A549 (cell line): ENCODE results near the gene EVI5L. TPM values are rescaled to one million over a fixed set of nuclear protein-coding genes. Genes with fewer than 3 reads are reported as not detected.

ENCODE experiments used
- ATAC-seq, 2 experiments: fragments of 200-7000 bp in 1 of 2; fragments of >200 bp in 1 of 2; cut with Nextera tagmentation in 1 of 2; cut with Tn5 transposase in 1 of 2; 3 replicates each; pipeline versions ENCODE4 v1.8.0 to v1.9.1; 2018 to 2020; ENCODE audit warnings: mild to moderate bottlenecking in 1 of 2, moderate library complexity in 1 of 2
- CTCF ChIA-PET: fragments of 300-600 bp; sonication (Branson Sonifier 250); formaldehyde crosslinking; extraction: SDS; loops from one replicate; lab custom pipeline; 2021; ENCODE audit warnings: antibody characterized with exemption, inconsistent platforms; lab: Yijun Ruan, JAX
- POLR2A ChIA-PET: fragments of 350-600 bp; formaldehyde crosslinking; extraction: SDS; loops from one replicate; lab custom pipeline; 2021; ENCODE audit warnings: antibody characterized with exemption, inconsistent platforms; lab: Yijun Ruan, JAX
- DNase-seq, 2 experiments: peaks; one replicate each; pipeline versions ENCODE4 v3.0.0 to v3.0.0-alpha.2; 2011 to 2016; ENCODE audit warnings: low read depth in 1 of 2, low spot score in 1 of 2
- FAIRE-seq: peaks from 2 replicates; lab custom pipeline; 2011; peaks lifted over from hg19 to GRCh38; lab: Jason Lieb, UNC
- H3K27ac ChIP-seq, 2 experiments: fragments of >200 bp; sonication (Bioruptor Twin); formaldehyde crosslinking; 3 replicates each; pipeline ENCODE4 v1.5.1; 2016 to 2017
- H3K4me1 ChIP-seq: fragments of >200 bp; sonication (Bioruptor Twin); formaldehyde crosslinking; 3 replicates; pipeline ENCODE4 v1.6.1; 2016
- H3K4me2 ChIP-seq: fragments of >200 bp; sonication (Bioruptor Twin); formaldehyde crosslinking; 3 replicates; pipeline ENCODE4 v1.6.1; 2016
- H3K4me3 ChIP-seq: fragments of >200 bp; sonication (Bioruptor Twin); formaldehyde crosslinking; 3 replicates; pipeline ENCODE4 v1.5.1; 2016
- H3K9me3 ChIP-seq: fragments of >200 bp; sonication (Bioruptor Twin); formaldehyde crosslinking; 3 replicates; pipeline ENCODE4 v1.6.1; 2016
- BCL3 ChIP-seq: fragments of >200 bp; sonication (Bioruptor Twin); formaldehyde crosslinking; IDR thresholded peaks from 3 replicates; pipeline ENCODE4 v1.6.1; 2016
- CEBPB ChIP-seq, 2 experiments: fragments of >200 bp in 1 of 2; sonication (Bioruptor Twin) in 1 of 2; formaldehyde crosslinking in 1 of 2; IDR thresholded peaks; 2 replicates each; pipeline ENCODE4 v1.6.1; 2012 to 2016
- CHD2 ChIP-seq: fragments of 150-350 bp; IDR thresholded peaks from 2 replicates; pipeline ENCODE4 v1.6.1; 2014; ENCODE audit warnings: low read length; ENCODE audit not compliant: partially characterized antibody
- CTCF ChIP-seq: fragments of >200 bp; sonication (Bioruptor Twin); formaldehyde crosslinking; IDR thresholded peaks from 3 replicates; pipeline ENCODE4 v1.5.1; 2016
- E2F6 ChIP-seq: IDR thresholded peaks from 2 replicates; pipeline ENCODE4 v1.6.1; 2012; ENCODE audit warnings: low read depth, borderline replicate concordance
- EP300 ChIP-seq, 2 experiments: fragments of >200 bp; sonication (Bioruptor Twin); formaldehyde crosslinking; IDR thresholded peaks; 2 replicates in 1 of 2; 3 replicates in 1 of 2; pipeline ENCODE4 v1.6.1; 2016 to 2017
- ESRRA ChIP-seq: fragments of 150-350 bp; IDR thresholded peaks from 2 replicates; pipeline ENCODE4 v1.6.1; 2014; ENCODE audit warnings: mild to moderate bottlenecking, low read length, borderline replicate concordance
- FOSB ChIP-seq: fragments of 250-450 bp; sonication (Bioruptor Pico); IDR thresholded peaks from 2 replicates; pipeline ENCODE4 v1.5.0; 2020; ENCODE audit warnings: mild to moderate bottlenecking, moderate library complexity
- FOSL2 ChIP-seq, 2 experiments: fragments of 450-650 bp in 1 of 2; fragments of >200 bp in 1 of 2; sonication (Bioruptor Twin) in 1 of 2; formaldehyde crosslinking; IDR thresholded peaks; 2 replicates each; pipeline versions ENCODE4 v1.5.0 to v1.6.1; 2016 to 2020; ENCODE audit warnings: mild to moderate bottlenecking in 1 of 2, moderate library complexity in 1 of 2
- HOXB13 ChIP-seq: fragments of 250-450 bp; sonication (Bioruptor Pico); IDR thresholded peaks from 2 replicates; pipeline ENCODE4 v1.5.0; 2020; ENCODE audit warnings: low read depth, mild to moderate bottlenecking, moderate library complexity
- HOXB5 ChIP-seq: fragments of 250-450 bp; sonication (Bioruptor Pico); IDR thresholded peaks from 2 replicates; pipeline ENCODE4 v1.5.0; 2020; ENCODE audit warnings: mild to moderate bottlenecking, moderate library complexity
- JUN ChIP-seq, 2 experiments: fragments of >200 bp; sonication (Bioruptor Twin); formaldehyde crosslinking; IDR thresholded peaks; 2 replicates in 1 of 2; 3 replicates in 1 of 2; pipeline ENCODE4 v1.6.1; 2016 to 2017
- KDM5A ChIP-seq: fragments of 200-600 bp; sonication (generic); IDR thresholded peaks from 2 replicates; pipeline ENCODE4 v1.6.1; 2016; ENCODE audit warnings: antibody characterized with exemption, mild to moderate bottlenecking
- MAZ ChIP-seq: fragments of 150-350 bp; IDR thresholded peaks from 2 replicates; pipeline ENCODE4 v1.6.1; 2014; ENCODE audit warnings: antibody characterized with exemption, low read depth, low read length, borderline replicate concordance
- NFE2L2 ChIP-seq: fragments of 150-350 bp; conservative IDR thresholded peaks from 2 replicates; pipeline ENCODE4 v1.6.1; 2014; ENCODE audit warnings: low read length
- NPAS2 ChIP-seq: fragments of 250-450 bp; sonication (Bioruptor Pico); IDR thresholded peaks from 2 replicates; pipeline ENCODE4 v1.8.0; 2022; ENCODE audit warnings: mild to moderate bottlenecking, moderate library complexity, borderline replicate concordance
- PBX3 ChIP-seq: IDR thresholded peaks from 2 replicates; pipeline ENCODE4 v1.6.1; 2012
- RAD21 ChIP-seq, 2 experiments: fragments of >200 bp in 1 of 2; sonication (Bioruptor Twin) in 1 of 2; formaldehyde crosslinking in 1 of 2; IDR thresholded peaks in 1 of 2; conservative IDR thresholded peaks in 1 of 2; 2 replicates in 1 of 2; 3 replicates in 1 of 2; pipeline ENCODE4 v1.6.1; 2012 to 2018; ENCODE audit warnings: inconsistent platforms in 1 of 2
- RCOR1 ChIP-seq: fragments of 150-350 bp; IDR thresholded peaks from 2 replicates; pipeline ENCODE4 v1.6.1; 2014; ENCODE audit warnings: antibody characterized with exemption, low read length, low read depth
- RFX5 ChIP-seq: fragments of 450-650 bp; IDR thresholded peaks from 2 replicates; pipeline ENCODE4 v1.7.1; 2014; ENCODE audit warnings: antibody characterized with exemption, mild to moderate bottlenecking, moderate library complexity
- SREBF2 ChIP-seq: fragments of 450-650 bp; IDR thresholded peaks from 2 replicates; pipeline ENCODE4 v1.6.1; 2014; ENCODE audit warnings: mild to moderate bottlenecking, moderate library complexity
- ZNF302 ChIP-seq: fragments of 250-450 bp; sonication (Bioruptor Pico); IDR thresholded peaks from 2 replicates; pipeline ENCODE4 v1.9.0; 2021; ENCODE audit warnings: inconsistent platforms, mild to moderate bottlenecking, moderate library complexity
- ZSCAN20 ChIP-seq: fragments of 250-450 bp; sonication (Bioruptor Pico); IDR thresholded peaks from 2 replicates; pipeline ENCODE4 v1.8.0; 2022; ENCODE audit warnings: mild to moderate bottlenecking, moderate library complexity
- WGBS: methylation state at CpG from one replicate; pipeline ENCODE4 v1.1.6; 2017; ENCODE audit errors: missing lambda C conversion rate; 5-methylcytosine and 5-hydroxymethylcytosine counted together
- polyA minus RNA-seq: library from RNA; depleted of rRNA, polyadenylated mRNA; stranded (reverse); fragments of >200 nt; gene quantifications from 2 replicates; pipeline ENCODE4 v1.2.3, GENCODE V29; 2011; rRNA and poly(A)+ RNA removed
- polyA plus RNA-seq, 4 experiments: library from polyadenylated mRNA; depleted of rRNA in 3 of 4; stranded (reverse); fragments of >200 nt; fragmentation: RNase III in 1 of 4; extraction: RNeasy Plus Mini Kit Qiagen cat#74134 plus additional on column Dnase treatment in 1 of 4; gene quantifications; 2 replicates in 3 of 4; 3 replicates in 1 of 4; pipeline ENCODE4 v1.2.3, GENCODE V29; 2011 to 2017
- TF ChIP-seq, protein P1 (sequence below): fragments of 150-350 bp; IDR thresholded peaks from 2 replicates; pipeline ENCODE4 v1.6.1; 2014; ENCODE audit warnings: low read depth, mild to moderate bottlenecking, low read length
- TF ChIP-seq, protein P2 (sequence below): fragments of 250-450 bp; sonication (Bioruptor Pico); IDR thresholded peaks from 2 replicates; pipeline ENCODE4 v1.5.0; 2020; ENCODE audit warnings: low read depth, mild to moderate bottlenecking, moderate library complexity
- TF ChIP-seq, protein P3 (sequence below): fragments of 250-450 bp; sonication (Bioruptor Pico); IDR thresholded peaks from 2 replicates; pipeline ENCODE4 v1.5.0; 2021; ENCODE audit warnings: mild to moderate bottlenecking, moderate library complexity, borderline replicate concordance

EVI5L gene
- polyA plus RNA-seq (2011; rRNA removed) (1.1 and 1.2 TPM in 2 replicates), polyA plus RNA-seq (2017; fragmentation: RNase III; extraction: RNeasy Plus Mini Kit Qiagen cat#74134 plus additional on column Dnase treatment) (1.2 to 2.3 TPM (median 1.8 TPM) in 3 replicates), polyA minus RNA-seq (0.83 and 3.3 TPM in 2 replicates)
- polyA plus RNA-seq (2012; cell fraction: cytosol; rRNA removed), result 1.5 and 2.1 TPM in 2 replicates
- polyA plus RNA-seq (2012; cell fraction: nucleus; rRNA removed), result 2.5 and 2.6 TPM in 2 replicates

GRCh38 chr19:7829561-7830271 is at the start of gene EVI5L:
Gene EVI5L (plus strand): TSS chr19:7830218. CDS start chr19:7846543, 16,325 bp downstream.
- FAIRE-seq (peak; percentile 59), DNase-seq (peak; percentile 96 to 99), ATAC-seq (peak; percentile 93 to 95)
- ChIA-PET CTCF (interaction anchor here (1.0 to 3.3 kb wide), 2 partner anchors 23 to 30 kb away, joined by 3 to 20 read pairs; no protein-coding TSS in a partner anchor), POLR2A (interaction anchor here (1.0 kb wide), 1 partner anchor 730 kb away, joined by 3 read pairs; no protein-coding TSS in a partner anchor)
- Histone ChIP-seq H3K4me1 (peaks cover 10% of the 10 kb centered on the region; the same call in 1 of the 3 replicates), H3K4me3 (peak within 1 kb of the TSS; percentile 89), H3K27ac (peak within 1 kb of the TSS; percentile 67 to 85), H3K4me2 (peak within 1 kb of the TSS; percentile 84), H3K9me3 (no peaks in the 10 kb centered on the region)
- TF ChIP-seq RAD21 (conservative IDR thresholded peaks at IDR 0.05 in 1 of 2, IDR thresholded peaks at IDR 0.05 in 1 of 2), result no peak
- TF ChIP-seq ZNF302 (CRISPR knock-in tag), result no peak
- TF ChIP-seq KDM5A, result no peak
- no peak for TF ChIP-seq ZSCAN20 (CRISPR knock-in tag)
- no peak for TF ChIP-seq HOXB13 (CRISPR knock-in tag)
- TF ChIP-seq, protein P1, sequence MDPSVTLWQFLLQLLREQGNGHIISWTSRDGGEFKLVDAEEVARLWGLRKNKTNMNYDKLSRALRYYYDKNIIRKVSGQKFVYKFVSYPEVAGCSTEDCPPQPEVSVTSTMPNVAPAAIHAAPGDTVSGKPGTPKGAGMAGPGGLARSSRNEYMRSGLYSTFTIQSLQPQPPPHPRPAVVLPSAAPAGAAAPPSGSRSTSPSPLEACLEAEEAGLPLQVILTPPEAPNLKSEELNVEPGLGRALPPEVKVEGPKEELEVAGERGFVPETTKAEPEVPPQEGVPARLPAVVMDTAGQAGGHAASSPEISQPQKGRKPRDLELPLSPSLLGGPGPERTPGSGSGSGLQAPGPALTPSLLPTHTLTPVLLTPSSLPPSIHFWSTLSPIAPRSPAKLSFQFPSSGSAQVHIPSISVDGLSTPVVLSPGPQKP, result no peak
- no peak for TF ChIP-seq MAZ
- TF ChIP-seq RCOR1, result no peak
- TF ChIP-seq BCL3, result no peak
- TF ChIP-seq JUN (IDR thresholded peaks at IDR 0.05), result no peak
- TF ChIP-seq FOSL2 (IDR thresholded peaks at IDR 0.05), result no peak
- TF ChIP-seq FOSL2 (CRISPR knock-in tag; IDR thresholded peaks at IDR 0.05), result no peak
- TF ChIP-seq, protein P2, sequence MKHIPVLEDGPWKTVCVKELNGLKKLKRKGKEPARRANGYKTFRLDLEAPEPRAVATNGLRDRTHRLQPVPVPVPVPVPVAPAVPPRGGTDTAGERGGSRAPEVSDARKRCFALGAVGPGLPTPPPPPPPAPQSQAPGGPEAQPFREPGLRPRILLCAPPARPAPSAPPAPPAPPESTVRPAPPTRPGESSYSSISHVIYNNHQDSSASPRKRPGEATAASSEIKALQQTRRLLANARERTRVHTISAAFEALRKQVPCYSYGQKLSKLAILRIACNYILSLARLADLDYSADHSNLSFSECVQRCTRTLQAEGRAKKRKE, result no peak
- TF ChIP-seq E2F6, result no peak
- no peak for TF ChIP-seq SREBF2
- TF ChIP-seq RFX5, result peak; percentile 51; the same call in 1 of the 2 replicates
- no peak for TF ChIP-seq EP300 (IDR thresholded peaks at IDR 0.05)
- TF ChIP-seq ESRRA, result no peak
- peak; percentile 45 for TF ChIP-seq CHD2
- no peak for TF ChIP-seq CEBPB (IDR thresholded peaks at IDR 0.05)
- TF ChIP-seq FOSB, result no peak
- no peak for TF ChIP-seq NPAS2
- TF ChIP-seq CTCF, result no peak
- no peak for TF ChIP-seq HOXB5 (CRISPR knock-in tag)
- TF ChIP-seq NFE2L2, result no peak
- TF ChIP-seq, protein P3, sequence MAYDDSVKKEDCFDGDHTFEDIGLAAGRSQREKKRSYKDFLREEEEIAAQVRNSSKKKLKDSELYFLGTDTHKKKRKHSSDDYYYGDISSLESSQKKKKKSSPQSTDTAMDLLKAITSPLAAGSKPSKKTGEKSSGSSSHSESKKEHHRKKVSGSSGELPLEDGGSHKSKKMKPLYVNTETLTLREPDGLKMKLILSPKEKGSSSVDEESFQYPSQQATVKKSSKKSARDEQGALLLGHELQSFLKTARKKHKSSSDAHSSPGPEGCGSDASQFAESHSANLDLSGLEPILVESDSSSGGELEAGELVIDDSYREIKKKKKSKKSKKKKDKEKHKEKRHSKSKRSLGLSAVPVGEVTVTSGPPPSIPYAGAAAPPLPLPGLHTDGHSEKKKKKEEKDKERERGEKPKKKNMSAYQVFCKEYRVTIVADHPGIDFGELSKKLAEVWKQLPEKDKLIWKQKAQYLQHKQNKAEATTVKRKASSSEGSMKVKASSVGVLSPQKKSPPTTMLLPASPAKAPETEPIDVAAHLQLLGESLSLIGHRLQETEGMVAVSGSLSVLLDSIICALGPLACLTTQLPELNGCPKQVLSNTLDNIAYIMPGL (CRISPR knock-in tag), result no peak
- peak; percentile 99 for TF ChIP-seq PBX3
- WGBS, result under 1% methylated on average over 19 of the region's 45 CpGs
